ENCODE data around the gene CCL4L2.
"Not testable (repeated sequence)": the region's sequence is repeated elsewhere in the genome, so short reads cannot be mapped to it uniquely, and the experiment has no call there.

The CCL4L2 gene

GRCh38 chr17:36221581-36222100 lies 10.8 kb downstream of the CCL4L2 start:
- not testable (repeated sequence) for DNase-seq

- not testable (repeated sequence) for DNase-seq
Measured at GRCh38 chr17:36222967-36223366, 12.1 kb downstream of the CCL4L2 start.

GRCh38 chr17:36229644-36230043 lies 18.8 kb downstream of the CCL4L2 start:
- DNase-seq: not testable (repeated sequence)

- DNase-seq: not testable (repeated sequence)
Measured at GRCh38 chr17:36242046-36242445, 31.2 kb downstream of the CCL4L2 start.
